HepG2 (cell line): ENCODE results near the gene SMYD5. TPM values are rescaled to one million over a fixed set of nuclear protein-coding genes. Genes with fewer than 3 reads are reported as not detected.

Source experiments
- ASH2L ChIP-seq: fragments of 300-600, 200-600 bp; sonication (generic); IDR thresholded peaks from 2 replicates; pipeline ENCODE4 v1.7.0; 2017; ENCODE audit warnings: low read depth, mild to moderate bottlenecking, moderate library complexity, mixed read lengths, low read length; ENCODE audit not compliant: insufficient read length
- BCL6 ChIP-seq: IDR thresholded peaks from 2 replicates; pipeline ENCODE4 v1.6.1; 2016; ENCODE audit warnings: missing genetic modification reagents, missing compliant biosample characterization
- E2F5 ChIP-seq: sonication (generic); formaldehyde crosslinking; conservative IDR thresholded peaks from 2 replicates; pipeline ENCODE4 v1.4.0; 2020; ENCODE audit warnings: missing genetic modification reagents
- ETV5 ChIP-seq: IDR thresholded peaks from 2 replicates; pipeline ENCODE4 v1.6.1; 2018; ENCODE audit warnings: missing biosample characterization, missing genetic modification reagents, inconsistent platforms, borderline replicate concordance
- GMEB2 ChIP-seq: IDR thresholded peaks from 2 replicates; pipeline ENCODE4 v1.6.1; 2016; ENCODE audit warnings: missing biosample characterization, missing genetic modification reagents, low read depth
- JARID2 ChIP-seq: sonication (generic); formaldehyde crosslinking; IDR thresholded peaks from 2 replicates; pipeline ENCODE4 v1.8.1; 2023; ENCODE audit warnings: missing genetic modification reagents, inconsistent platforms; ENCODE audit not compliant: insufficient replicate concordance
- MZF1 ChIP-seq: sonication (generic); formaldehyde crosslinking; IDR thresholded peaks from 2 replicates; pipeline ENCODE4 v1.8.1; 2023; ENCODE audit warnings: mild to moderate bottlenecking, missing genetic modification reagents, borderline replicate concordance
- NCOR1 ChIP-seq: fragments of 200-600 bp; sonication (generic); IDR thresholded peaks from 2 replicates; pipeline ENCODE4 v1.7.0; 2017; ENCODE audit warnings: antibody characterized with exemption, low read length, borderline replicate concordance
- SIX4 ChIP-seq: sonication (generic); formaldehyde crosslinking; IDR thresholded peaks from 2 replicates; pipeline ENCODE4 v1.4.0; 2020; ENCODE audit warnings: missing genetic modification reagents
- SMC3 ChIP-seq: IDR thresholded peaks from 2 replicates; pipeline ENCODE4 v1.6.1; 2011; ENCODE audit warnings: low read length, improper control_type of control experiment
- TFE3 ChIP-seq: IDR thresholded peaks from 2 replicates; pipeline ENCODE4 v1.6.1; 2016
- ZBTB4 ChIP-seq: sonication (generic); formaldehyde crosslinking; IDR thresholded peaks from 2 replicates; pipeline ENCODE4 v1.4.0; 2020; ENCODE audit warnings: missing genetic modification reagents, mild to moderate bottlenecking, borderline replicate concordance
- ZNF225 ChIP-seq: sonication (generic); formaldehyde crosslinking; IDR thresholded peaks from 2 replicates; pipeline ENCODE4 v1.4.0; 2020; ENCODE audit warnings: mild to moderate bottlenecking, missing genetic modification reagents
- ZNF317 ChIP-seq: sonication (generic); formaldehyde crosslinking; IDR thresholded peaks from 2 replicates; pipeline ENCODE4 v1.5.0; 2020; ENCODE audit warnings: mild to moderate bottlenecking, missing genetic modification reagents
- ZNF639 ChIP-seq: conservative IDR thresholded peaks from 2 replicates; pipeline ENCODE4 v1.6.1; 2018; ENCODE audit warnings: missing genetic modification reagents
- ZSCAN30 ChIP-seq: sonication (generic); formaldehyde crosslinking; IDR thresholded peaks from 2 replicates; pipeline ENCODE4 v1.5.0; 2020; ENCODE audit warnings: mild to moderate bottlenecking, missing genetic modification reagents
- ZUFSP ChIP-seq: sonication (generic); formaldehyde crosslinking; IDR thresholded peaks from 2 replicates; pipeline ENCODE4 v1.9.0; 2021; ENCODE audit warnings: missing genetic modification reagents, mild to moderate bottlenecking, borderline replicate concordance
- polyA plus RNA-seq, 8 experiments: library from polyadenylated mRNA; depleted of rRNA in 3 of 8; stranded (reverse) in 7 of 8; unstranded in 1 of 8; fragments of >200 nt; fragmentation: Illumina TruSeq in 4 of 8; extraction: Trizol in 4 of 8; gene quantifications; 2 replicates each; pipeline versions ENCODE4 v1.2.1 to v1.2.3, GENCODE V29; 2011 to 2016; ENCODE audit warnings: low read depth in 4 of 8, missing spikeins in 1 of 8, mixed read lengths in 1 of 8; ENCODE audit not compliant: insufficient read depth in 1 of 8
- total RNA-seq, 5 experiments: library from RNA; depleted of rRNA; stranded (reverse); fragments of >200 nt; fragmentation: Illumina TruSeq; extraction: Trizol; gene quantifications; 2 replicates each; pipeline ENCODE4 v1.2.3, GENCODE V29; 2016; ENCODE audit warnings: low read depth in 1 of 5

Gene SMYD5
- total and polyA plus RNA-seq, 2 of the 13 experiments (the other 11 are each of a cell fraction or from before 2014, with no cell fraction given) = 55.8 to 70.4 TPM

- no peak for TF ChIP-seq JARID2 (CRISPR knock-in tag)
- no peak for TF ChIP-seq GMEB2 (CRISPR knock-in tag)
- TF ChIP-seq BCL6 (CRISPR knock-in tag) = peak; percentile 74
- no peak for TF ChIP-seq ZNF225
- peak; percentile 21; the same call in 1 of the 2 replicates for TF ChIP-seq SIX4 (CRISPR knock-in tag)
- TF ChIP-seq TFE3 = peak; percentile 51; the same call in 1 of the 2 replicates
- no peak for TF ChIP-seq ZNF639
- peak; percentile 7; the same call in 1 of the 2 replicates for TF ChIP-seq SMC3
- no peak for TF ChIP-seq ZBTB4 (CRISPR knock-in tag)
- TF ChIP-seq ZNF317 = no peak
- TF ChIP-seq ZSCAN30 (CRISPR knock-in tag) = 0 out of 2 replicates have a peak, but pooled peaks have one; percentile 91
- peak; percentile 30 for TF ChIP-seq ASH2L
- TF ChIP-seq E2F5 (CRISPR knock-in tag) = no peak
- TF ChIP-seq ZUFSP (CRISPR knock-in tag) = no peak
- TF ChIP-seq ETV5 = peak; percentile 40; the same call in 1 of the 2 replicates
- peak; percentile 64; the same call in 1 of the 2 replicates for TF ChIP-seq NCOR1
- no peak for TF ChIP-seq MZF1 (CRISPR knock-in tag)
These were observed 48.1 kb downstream of the SMYD5 start (continued) for GRCh38 chr2:73262108-73262651.
